ELR (cell line): ENCODE measurements around the gene AGFG1.

Source experiments
- DNase-seq: peaks from one replicate; pipeline ENCODE4 v3.0.0-alpha.2; 2015; ENCODE audit warnings: low read depth

AGFG1 gene

DNA sequence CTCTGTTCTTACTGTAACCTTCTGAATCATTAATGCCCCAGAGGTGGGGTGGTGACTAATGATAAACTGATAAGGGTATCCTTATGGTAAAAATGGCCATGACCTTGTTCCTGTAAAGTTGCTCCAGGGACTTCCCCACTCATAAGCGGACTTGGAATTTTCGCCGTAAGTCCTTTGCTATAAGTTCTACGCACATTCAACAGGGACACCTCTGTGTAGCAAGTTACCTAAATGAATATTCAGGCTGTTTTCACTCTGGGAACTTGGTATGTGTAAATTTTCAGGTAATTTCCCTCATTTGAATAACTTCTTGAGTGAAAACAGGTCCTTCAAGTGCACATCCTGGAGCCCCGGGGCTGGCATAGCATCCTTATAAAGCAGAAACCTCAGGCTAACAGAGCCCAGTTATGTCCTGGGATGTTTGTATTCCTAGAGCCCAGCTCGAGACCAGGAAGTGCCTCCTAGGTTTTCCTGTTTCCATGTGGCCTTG is 9.4 kb upstream of the AGFG1 start:
- no peak for DNase-seq

GRCh38 chr2:227462972-227463931 is 8.7 kb upstream of the AGFG1 start:
- no peak for DNase-seq

GRCh38 chr2:227464361-227464760 is 7.6 kb upstream of the AGFG1 start:
- no peak for DNase-seq

- no peak for DNase-seq
Measured at GRCh38 chr2:227464851-227465250, 7.1 kb upstream of the AGFG1 start.

DNA sequence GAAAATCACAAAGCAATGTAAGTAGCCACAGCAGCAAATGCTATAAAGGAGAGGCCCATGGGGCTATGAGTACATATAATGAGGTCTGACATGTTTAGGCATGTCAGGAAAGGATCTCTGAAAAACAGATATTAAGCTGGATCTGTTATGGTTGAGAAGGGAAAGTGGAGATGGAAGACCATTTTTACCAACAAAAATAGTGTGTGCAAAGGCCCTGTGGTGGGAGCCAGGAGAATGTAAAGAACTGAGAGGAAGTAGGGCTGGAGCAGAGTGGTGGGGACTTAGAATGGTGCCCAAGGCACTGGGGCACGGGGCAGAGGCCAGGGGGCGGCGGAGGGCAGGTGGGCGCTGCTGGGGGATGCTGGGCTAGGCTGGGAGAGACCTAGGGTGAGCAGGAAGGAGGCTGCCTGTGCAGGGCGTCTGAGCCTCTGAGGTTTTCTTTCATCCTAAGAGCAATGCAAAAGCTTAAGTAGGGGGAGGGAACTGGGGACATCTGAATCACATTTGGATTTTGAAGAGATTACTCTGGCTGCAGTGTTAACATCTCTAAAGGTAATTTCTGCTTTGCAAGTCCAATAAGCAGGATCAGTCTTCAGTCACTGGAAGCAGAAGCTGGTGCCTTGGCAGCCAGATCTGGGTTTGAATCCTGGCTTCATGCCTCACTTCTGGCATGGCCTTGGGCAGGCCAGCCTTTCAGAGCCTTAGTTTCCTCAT is 4.9 kb upstream of the AGFG1 start:
- DNase-seq, result no peak

GRCh38 chr2:227471412-227471811 is 544 bp upstream of the AGFG1 start:
- DNase-seq, result no peak

DNA sequence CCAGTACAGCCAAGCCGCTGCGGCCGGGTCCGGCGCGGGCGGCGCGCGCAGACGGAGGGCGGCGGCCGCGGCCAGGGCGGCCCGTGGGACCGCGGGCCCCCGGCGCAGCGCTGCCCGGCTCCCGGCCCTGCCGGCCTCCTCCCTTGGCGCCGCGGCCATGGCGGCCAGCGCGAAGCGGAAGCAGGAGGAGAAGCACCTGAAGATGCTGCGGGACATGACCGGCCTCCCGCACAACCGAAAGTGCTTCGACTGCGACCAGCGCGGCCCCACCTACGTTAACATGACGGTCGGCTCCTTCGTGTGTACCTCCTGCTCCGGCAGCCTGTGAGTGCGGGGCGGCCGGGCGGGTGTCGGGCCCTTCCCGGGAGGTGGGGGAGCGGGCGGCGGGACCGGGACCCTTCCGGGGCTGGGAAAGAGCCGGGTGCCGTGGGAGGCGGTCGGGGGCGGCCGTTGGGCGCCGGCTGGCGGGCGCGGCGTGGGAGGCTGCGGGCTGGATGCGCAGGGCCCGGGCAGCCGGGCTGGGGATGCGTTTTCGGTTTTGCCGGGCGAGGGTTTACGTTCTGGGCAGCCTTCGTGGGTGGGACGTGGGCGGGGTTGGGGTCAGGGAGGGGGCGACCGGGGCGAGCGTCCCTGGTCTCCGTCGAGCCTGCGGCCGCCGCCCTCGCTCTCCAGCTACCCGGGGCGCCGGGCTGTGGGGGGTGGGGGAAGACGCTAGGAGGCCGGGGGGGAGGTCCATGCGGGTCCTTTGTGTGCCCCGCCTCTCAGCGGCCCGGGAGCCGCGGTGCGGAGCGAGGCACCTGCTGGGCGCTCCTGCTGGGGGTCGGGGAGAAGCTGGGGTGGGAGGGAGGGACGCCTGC is 537 bp downstream of the AGFG1 start:
- DNase-seq, result peak; percentile 59

DNA sequence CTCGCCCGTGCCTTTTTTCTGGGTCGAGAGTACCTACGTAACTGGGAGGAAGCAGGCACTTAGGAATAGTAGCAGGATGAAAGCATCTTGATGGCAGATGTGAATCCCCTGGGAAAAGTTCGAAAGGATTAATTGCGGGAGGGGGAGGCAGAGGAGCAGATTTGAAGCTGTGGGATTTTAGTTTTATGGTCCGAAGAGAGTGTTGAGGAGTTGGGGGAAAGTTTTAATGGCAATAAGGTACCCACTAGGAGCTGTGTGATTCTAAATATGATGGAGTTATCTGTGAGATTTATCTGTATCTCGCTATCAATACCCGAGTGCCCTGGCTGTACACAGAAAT is 1.1 kb downstream of the AGFG1 start:
- no peak for DNase-seq

DNA sequence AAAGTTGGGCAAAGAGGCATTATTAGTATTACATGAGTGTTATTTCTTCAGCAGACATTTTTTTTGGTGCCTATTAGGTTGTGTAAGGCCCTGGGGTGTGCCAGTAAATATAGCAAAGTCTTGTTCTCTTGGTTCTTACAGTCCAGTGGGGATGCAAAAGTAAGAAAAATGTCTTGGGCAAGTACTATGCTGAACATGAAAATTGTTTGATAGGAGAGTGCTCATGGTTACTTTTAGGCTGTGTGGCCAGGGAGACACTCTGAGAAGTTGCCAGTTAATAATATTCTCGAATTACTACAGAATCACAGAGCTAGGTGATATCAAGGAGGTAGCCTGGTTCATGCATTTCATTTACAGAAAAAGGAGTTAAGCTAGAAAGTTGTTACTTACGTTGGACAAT is 1.9 kb downstream of the AGFG1 start:
- DNase-seq, result no peak

GRCh38 chr2:227474410-227474809 is 2.5 kb downstream of the AGFG1 start:
- peak; percentile 21 for DNase-seq

DNA sequence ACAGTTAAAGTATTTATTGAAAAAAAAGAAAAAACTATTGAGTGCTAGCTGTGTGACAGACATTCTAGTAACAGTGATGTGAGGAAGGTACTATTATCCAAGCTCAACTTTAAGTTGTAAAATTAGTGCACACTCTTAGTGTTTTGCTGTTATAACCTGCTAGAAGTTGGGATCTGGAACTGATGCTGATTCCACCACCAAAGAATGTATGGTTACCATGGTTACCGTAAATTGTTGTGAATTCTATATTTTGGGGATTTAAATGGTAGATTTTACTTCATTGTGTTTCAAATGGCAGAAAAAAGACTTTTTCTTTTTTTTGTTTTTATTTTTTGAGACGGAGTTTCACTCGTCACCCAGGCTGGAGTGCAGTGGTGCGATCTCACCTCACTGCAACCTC is 5.3 kb downstream of the AGFG1 start:
- peak; percentile 53 for DNase-seq

GRCh38 chr2:227479865-227480475 is 8.0 kb downstream of the AGFG1 start:
- peak; percentile 44 for DNase-seq

GRCh38 chr2:227480528-227480927 is 8.6 kb downstream of the AGFG1 start:
- no peak for DNase-seq

- peak; percentile 54 for DNase-seq
Measured at GRCh38 chr2:227482638-227483340, 10.8 kb downstream of the AGFG1 start.

- no peak for DNase-seq
Measured at GRCh38 chr2:227485429-227485828, 13.5 kb downstream of the AGFG1 start.

- DNase-seq, result no peak
Measured at GRCh38 chr2:227486688-227487087, 14.7 kb downstream of the AGFG1 start.

DNA sequence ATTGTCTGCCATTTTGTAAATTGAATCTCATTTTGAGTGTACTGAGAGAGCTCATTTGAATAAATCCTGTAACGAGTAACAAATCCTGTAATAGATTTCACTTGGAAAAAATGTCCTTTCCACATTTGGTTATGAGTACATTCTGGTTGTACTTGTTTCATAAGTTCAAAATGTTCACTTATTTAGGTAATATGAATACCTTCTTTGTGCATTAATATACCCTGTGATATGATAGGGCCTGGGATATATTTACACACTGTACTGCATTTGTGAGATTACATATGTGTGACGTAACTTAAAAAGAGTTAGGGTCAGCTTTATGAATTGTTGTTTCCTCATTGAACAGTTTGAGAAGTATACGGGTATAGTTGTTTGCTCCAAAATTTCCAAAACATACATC is 16.1 kb downstream of the AGFG1 start:
- DNase-seq, result no peak

GRCh38 chr2:227491386-227491785 is 19.4 kb downstream of the AGFG1 start:
- no peak for DNase-seq

- DNase-seq, result no peak
Measured at GRCh38 chr2:227493524-227493923, 21.6 kb downstream of the AGFG1 start.

DNA sequence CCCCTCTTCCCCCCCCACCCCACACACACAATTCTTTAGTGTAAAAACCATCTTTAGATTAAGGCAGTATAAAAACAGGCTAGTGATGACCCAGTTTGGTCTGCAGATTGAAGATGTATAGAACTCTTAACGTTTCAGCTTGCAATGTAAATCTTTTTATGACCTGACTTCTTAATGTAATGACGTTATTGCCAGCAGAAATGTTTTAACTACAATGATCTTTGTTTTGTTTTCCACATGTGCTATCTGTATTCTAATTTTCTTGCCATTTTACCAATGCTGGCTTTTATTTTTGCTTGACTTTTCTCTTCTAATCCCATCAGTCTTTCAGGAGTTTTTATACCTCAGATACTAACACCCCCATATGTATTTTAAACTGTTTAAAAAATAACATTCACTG is 25.2 kb downstream of the AGFG1 start:
- DNase-seq, result no peak

DNA sequence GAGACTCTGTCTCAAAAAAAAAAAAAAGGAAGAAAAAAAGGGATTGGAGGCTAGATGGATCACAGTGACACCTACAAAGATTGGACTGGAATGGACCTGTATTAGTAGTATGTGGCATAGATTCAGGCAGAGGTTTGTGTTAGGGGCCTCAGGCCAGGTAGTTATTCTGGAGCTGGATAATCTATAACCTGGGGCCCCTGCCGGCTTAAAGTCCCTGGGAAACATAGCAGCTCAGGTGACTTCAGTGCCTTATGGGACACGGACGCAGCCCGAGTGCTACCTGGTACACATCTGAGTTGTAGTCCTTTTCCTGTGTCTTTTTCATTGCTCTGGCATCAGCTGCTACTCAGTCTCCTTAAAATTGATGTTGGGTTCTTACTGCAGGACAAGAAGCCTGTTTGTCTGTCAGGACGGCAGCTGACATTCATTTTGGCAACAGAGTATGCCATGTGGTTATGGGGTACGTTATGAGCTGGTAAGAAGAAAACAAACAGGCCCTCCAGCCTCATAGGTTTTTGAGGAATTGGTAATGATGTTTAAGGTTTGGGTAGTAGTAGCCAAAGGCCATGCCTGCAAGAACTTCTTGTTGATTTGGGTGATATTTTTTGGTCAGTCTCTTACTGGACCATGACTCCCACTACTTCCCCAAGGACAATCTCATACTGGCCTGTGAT is 27.8 kb downstream of the AGFG1 start:
- no peak for DNase-seq
